WERI-Rb-1 (cell line): ENCODE data around the gene NEK6.

Experiments used
- DNase-seq: peaks from one replicate; pipeline ENCODE4 v3.0.0-alpha.2; 2020
- H3K27ac ChIP-seq: fragments of 250-450 bp; sonication (Bioruptor Pico); 2 replicates; pipeline ENCODE4 v1.5.1; 2020; ENCODE audit warnings: mild to moderate bottlenecking, moderate library complexity
- H3K27me3 ChIP-seq: fragments of 250-450 bp; sonication (Bioruptor Pico); 2 replicates; pipeline ENCODE4 v1.5.1; 2021; ENCODE audit warnings: mild to moderate bottlenecking, low read depth, moderate library complexity; ENCODE audit not compliant: insufficient read depth, severe bottlenecking
- H3K36me3 ChIP-seq: fragments of 250-450 bp; sonication (Bioruptor Pico); 2 replicates; pipeline ENCODE4 v1.5.1; 2020; ENCODE audit warnings: mild to moderate bottlenecking, moderate library complexity
- H3K4me3 ChIP-seq: 2 replicates; pipeline ENCODE4 v1.5.1; 2011; ENCODE audit warnings: low read depth, mild to moderate bottlenecking, control low read depth, low read length
- H3K9me3 ChIP-seq: fragments of 250-450 bp; sonication (Bioruptor Pico); 2 replicates; pipeline ENCODE4 v1.5.1; 2021; ENCODE audit warnings: mild to moderate bottlenecking, moderate library complexity; ENCODE audit not compliant: severe bottlenecking
- TF ChIP-seq, protein P1 (sequence below): IDR thresholded peaks from 2 replicates; pipeline ENCODE4 v1.5.1; 2011; ENCODE audit warnings: low read depth, mild to moderate bottlenecking, control low read depth, inconsistent platforms, low read length

NEK6 gene

DNA sequence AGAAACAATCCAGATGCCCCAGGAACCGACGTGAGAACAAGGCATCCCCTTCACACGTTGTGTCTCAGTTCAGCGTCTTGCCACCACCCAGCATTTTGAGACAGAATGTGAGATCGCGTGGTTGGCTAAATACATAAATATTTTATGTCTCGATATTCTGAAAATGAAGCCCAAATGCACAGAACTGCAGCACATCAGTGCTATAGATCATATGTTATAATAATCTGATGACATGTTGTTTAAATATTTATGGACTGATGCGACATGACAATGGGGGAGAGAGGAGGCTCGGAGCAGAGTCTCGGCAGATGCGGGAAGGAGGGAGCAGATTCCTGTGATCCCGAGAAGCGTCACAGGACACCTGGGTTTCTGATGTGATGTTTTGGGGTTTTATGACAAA lies 10.9 kb downstream of the NEK6 start:
- Histone ChIP-seq H3K9me3 (no peaks in the 10 kb centered on the region), H3K27me3 (no peaks in the 10 kb centered on the region), H3K27ac (no peak overlapping the region), H3K36me3 (no peaks in the 10 kb centered on the region), H3K4me3 (no peak overlapping the region)
- TF ChIP-seq, protein P1, sequence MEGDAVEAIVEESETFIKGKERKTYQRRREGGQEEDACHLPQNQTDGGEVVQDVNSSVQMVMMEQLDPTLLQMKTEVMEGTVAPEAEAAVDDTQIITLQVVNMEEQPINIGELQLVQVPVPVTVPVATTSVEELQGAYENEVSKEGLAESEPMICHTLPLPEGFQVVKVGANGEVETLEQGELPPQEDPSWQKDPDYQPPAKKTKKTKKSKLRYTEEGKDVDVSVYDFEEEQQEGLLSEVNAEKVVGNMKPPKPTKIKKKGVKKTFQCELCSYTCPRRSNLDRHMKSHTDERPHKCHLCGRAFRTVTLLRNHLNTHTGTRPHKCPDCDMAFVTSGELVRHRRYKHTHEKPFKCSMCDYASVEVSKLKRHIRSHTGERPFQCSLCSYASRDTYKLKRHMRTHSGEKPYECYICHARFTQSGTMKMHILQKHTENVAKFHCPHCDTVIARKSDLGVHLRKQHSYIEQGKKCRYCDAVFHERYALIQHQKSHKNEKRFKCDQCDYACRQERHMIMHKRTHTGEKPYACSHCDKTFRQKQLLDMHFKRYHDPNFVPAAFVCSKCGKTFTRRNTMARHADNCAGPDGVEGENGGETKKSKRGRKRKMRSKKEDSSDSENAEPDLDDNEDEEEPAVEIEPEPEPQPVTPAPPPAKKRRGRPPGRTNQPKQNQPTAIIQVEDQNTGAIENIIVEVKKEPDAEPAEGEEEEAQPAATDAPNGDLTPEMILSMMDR, result no peak
- DNase-seq, result no peak

DNA sequence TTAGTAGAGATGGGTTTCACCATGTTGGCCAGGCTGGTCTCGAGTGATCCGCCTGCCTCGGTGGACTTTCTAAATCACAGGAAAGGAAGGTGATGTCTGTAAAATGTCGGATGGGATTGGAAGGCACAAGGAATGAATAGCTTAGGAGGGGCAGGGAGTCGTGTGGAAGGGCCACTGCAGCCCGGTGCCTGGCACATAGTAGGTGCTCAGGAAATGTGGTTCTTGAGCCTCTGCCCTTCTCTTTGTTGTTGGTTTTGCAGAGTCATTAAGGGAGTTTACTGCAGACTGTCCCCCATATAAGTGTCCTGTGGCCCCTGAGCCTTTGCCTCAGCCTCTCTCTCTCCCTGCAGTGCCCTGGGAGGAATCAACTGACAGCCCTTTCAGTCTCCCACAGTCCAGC lies 11.8 kb downstream of the NEK6 start:
- Histone ChIP-seq H3K36me3 (no peaks in the 10 kb centered on the region), H3K27ac (no peak overlapping the region), H3K9me3 (no peaks in the 10 kb centered on the region), H3K27me3 (no peaks in the 10 kb centered on the region), H3K4me3 (no peak overlapping the region)
- DNase-seq, result no peak
- TF ChIP-seq, protein P1, result no peak

DNA sequence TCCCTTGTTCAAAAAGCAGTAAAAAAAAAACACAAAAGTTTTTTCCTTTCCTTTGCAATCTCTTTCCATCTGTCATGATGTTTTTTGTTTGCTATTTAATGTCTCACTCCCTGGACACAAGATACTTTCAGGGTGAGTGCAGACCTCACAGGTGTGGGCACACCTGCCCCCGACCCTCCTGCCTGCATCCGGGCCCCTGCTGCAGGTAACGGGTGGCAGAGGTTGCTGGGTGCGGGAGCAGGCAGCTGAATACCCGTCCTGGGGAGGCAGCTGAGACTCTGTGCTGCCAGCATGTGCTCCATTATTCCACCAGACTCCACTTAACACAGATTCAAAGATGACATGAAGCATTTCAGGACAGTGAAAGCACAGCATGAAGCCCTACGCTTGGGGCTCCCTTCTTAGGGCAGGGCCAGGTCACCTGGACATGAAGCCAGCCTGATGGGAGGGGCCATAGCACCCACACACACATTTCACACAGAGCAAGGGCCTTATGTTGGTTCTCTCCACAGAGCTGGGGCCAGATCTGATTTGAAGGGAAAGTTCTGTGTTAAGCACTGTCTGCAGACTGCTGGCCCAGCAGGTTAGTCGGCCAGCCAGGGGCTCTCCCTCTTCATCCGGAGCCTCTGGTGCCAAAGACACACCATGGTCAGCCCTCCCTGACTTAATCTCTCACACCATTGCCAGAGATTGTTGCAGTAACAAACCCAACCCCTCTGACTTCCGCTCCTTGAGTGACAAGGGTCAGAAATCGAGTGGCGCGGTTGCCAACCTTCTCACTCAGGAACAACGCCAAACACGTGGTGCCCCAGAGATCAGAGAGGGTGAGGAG lies 13.0 kb downstream of the NEK6 start:
- Histone ChIP-seq H3K36me3 (no peaks in the 10 kb centered on the region), H3K4me3 (no peak overlapping the region), H3K9me3 (no peaks in the 10 kb centered on the region), H3K27ac (no peak overlapping the region), H3K27me3 (no peaks in the 10 kb centered on the region)
- no peak for DNase-seq
- TF ChIP-seq, protein P1, result no peak

DNA sequence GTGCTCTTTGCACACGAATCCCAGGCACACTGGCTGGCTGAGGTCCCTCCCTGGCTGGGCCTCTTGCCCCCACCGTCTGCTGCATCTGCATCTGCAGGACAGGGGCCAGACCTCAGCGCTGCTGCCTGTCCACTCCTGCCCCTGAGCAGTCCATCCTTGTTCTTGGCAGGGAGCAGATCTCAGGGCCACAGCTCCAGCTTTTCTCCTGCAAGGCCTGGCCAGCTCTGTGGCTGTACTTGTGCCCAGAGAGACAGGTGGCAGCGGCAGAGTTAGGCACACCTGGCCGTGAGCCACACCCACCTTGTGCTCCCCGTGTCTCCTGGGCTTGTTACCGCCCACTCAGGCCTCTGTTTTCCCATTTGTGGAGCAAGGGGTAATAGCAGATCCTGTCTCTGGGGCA lies 13.9 kb downstream of the NEK6 start:
- Histone ChIP-seq H3K27me3 (no peaks in the 10 kb centered on the region), H3K36me3 (no peaks in the 10 kb centered on the region), H3K9me3 (no peaks in the 10 kb centered on the region), H3K4me3 (no peak overlapping the region), H3K27ac (no peak overlapping the region)
- DNase-seq, result no peak
- TF ChIP-seq, protein P1, result no peak

DNA sequence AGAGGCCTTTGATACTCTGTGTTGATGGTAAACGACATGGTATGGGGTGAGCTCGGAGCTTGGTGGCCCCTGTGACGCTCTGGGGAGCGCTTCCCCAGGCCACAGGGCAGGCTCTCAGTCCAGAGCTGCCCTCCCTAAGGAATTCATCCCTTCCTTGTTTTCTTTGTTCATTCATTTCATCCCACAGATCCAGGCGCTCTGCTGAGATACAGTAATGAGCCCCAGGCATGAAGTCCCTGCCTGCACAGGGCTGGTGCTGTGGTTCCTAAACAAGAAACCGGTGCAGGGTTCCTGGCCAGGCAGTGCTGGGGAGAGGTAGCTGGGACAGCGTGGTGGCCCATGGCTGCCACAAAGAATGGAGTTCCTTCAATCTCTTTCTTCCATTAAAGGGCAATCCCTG lies 14.4 kb downstream of the NEK6 start:
- no peaks in the 10 kb centered on the region for H3K27me3 ChIP-seq
- H3K36me3 ChIP-seq, result no peaks in the 10 kb centered on the region
- no peak for DNase-seq
- no peak overlapping the region for H3K4me3 ChIP-seq
- no peak overlapping the region for H3K27ac ChIP-seq
- TF ChIP-seq, protein P1, result no peak
- no peaks in the 10 kb centered on the region for H3K9me3 ChIP-seq

DNA sequence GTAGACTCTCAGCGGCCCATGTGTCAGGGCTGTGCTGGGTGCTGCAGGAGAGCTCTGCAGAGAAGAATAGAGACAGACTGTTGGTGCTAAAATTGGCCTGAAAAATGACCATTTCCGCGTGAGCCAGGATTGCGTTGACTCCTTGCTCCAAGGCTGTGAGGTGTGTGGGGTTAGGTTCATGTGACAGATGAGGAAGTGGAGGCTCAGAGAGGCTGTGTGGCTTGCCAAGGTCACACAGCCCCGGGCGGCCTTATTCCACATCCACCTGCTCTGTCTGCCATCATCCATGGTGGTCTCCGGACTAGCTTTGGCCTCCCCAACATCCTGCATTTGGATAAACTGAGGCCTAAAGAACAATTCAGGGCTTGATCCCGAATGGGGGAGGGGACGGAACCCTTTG lies 15.2 kb downstream of the NEK6 start:
- no peak for DNase-seq
- TF ChIP-seq, protein P1, result no peak
- Histone ChIP-seq H3K9me3 (no peaks in the 10 kb centered on the region), H3K36me3 (no peaks in the 10 kb centered on the region; the same call in 1 of the 2 replicates), H3K4me3 (no peak overlapping the region), H3K27ac (no peak overlapping the region), H3K27me3 (no peaks in the 10 kb centered on the region)
